ENCODE measurements around the gene CDH4. TPM values are rescaled to one million over a fixed set of nuclear protein-coding genes. Genes with fewer than 3 reads are reported as not detected.

The CDH4 gene
- total RNA-seq, 1 experiment from 2014 or later: 25.0 TPM

DNA sequence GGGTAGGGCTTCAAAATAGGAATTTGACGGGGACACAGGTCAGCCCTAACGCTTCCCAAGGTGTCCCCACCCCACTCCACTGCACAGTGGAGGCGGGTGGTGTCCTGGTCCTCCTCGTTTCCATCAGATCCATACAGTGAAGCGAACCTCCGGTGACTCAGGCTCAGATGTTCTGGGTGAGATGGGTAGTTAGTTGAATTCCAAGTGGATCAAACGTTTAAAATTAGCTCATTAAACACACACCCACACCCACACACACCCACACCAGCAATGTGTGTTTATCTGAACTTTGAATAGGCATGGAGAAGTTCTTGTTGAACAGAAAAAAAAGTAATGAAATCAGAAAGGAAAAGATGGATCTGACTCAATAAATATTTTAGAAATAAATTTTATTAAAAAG, 58.9 kb downstream of the CDH4 start:
- no peaks in the 10 kb centered on the region for H3K27me3 Mint-ChIP-seq (ENCODE audit: insufficient read depth, unreplicated experiment)
- H3K4me1 Mint-ChIP-seq (ENCODE audit: insufficient read depth, unreplicated experiment): peaks cover 12% of the 10 kb centered on the region
- H3K36me3 Mint-ChIP-seq (ENCODE audit: insufficient read depth, unreplicated experiment): no peaks in the 10 kb centered on the region
- H3K27ac Mint-ChIP-seq (ENCODE audit: low read depth, unreplicated experiment): no peak overlapping the region
- TF ChIP-seq, protein P1, sequence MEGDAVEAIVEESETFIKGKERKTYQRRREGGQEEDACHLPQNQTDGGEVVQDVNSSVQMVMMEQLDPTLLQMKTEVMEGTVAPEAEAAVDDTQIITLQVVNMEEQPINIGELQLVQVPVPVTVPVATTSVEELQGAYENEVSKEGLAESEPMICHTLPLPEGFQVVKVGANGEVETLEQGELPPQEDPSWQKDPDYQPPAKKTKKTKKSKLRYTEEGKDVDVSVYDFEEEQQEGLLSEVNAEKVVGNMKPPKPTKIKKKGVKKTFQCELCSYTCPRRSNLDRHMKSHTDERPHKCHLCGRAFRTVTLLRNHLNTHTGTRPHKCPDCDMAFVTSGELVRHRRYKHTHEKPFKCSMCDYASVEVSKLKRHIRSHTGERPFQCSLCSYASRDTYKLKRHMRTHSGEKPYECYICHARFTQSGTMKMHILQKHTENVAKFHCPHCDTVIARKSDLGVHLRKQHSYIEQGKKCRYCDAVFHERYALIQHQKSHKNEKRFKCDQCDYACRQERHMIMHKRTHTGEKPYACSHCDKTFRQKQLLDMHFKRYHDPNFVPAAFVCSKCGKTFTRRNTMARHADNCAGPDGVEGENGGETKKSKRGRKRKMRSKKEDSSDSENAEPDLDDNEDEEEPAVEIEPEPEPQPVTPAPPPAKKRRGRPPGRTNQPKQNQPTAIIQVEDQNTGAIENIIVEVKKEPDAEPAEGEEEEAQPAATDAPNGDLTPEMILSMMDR (IDR thresholded peaks at IDR 0.05; ENCODE audit: unreplicated experiment): no peak
- DNase-seq (ENCODE audit: unreplicated experiment): no peak
- H3K4me3 Mint-ChIP-seq (ENCODE audit: unreplicated experiment): no peak overlapping the region
- POLR2A ChIA-PET: no interaction called here
- CTCF ChIA-PET: interaction anchor here (0.6 to 0.7 kb wide), 3 partner anchors 142 to 1144 kb away, joined by 3 read pairs; no protein-coding TSS in a partner anchor
- no TSS peak for BruUV-seq (replicated peaks)
- no peaks in the 10 kb centered on the region for H3K9me3 Mint-ChIP-seq (ENCODE audit: unreplicated experiment)
- intact Hi-C loops (cut with micrococcal nuclease): no loop called here

DNA sequence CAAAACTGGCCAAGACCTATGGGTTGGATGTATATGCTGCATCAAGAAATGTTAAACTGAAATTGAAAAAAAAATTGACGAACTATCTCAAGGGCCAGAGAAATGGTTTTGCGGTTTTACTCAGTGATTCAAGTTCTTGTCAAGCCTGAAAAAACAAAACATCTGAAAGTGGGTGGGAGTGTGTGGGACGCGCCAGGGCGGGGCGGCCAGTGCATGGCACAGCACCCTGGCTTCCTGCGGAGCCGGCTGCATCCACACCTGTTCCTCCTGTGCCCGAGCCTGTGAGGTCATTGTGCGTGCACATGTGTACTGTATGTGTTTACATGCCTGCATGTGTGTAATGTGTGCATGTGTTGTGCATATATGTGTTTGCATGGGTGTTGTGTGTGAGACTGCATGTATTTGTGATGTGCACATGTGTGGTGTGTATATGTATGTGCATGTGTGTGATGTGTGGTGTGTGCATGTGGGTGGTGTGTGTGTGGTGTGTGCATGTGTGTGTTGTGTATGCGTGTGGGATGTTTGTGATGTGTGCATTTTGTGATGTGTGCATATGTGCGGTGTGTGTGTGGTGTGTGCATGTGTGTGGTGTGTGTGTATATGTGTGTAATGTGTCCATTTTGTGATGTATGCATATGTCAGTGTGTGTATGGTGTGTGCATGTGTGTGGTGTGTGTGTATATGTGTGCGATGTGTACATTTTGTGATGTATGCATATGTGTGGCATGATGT, 59.8 kb downstream of the CDH4 start:
- Mint-ChIP-seq H3K9me3 (ENCODE audit: unreplicated experiment) (no peaks in the 10 kb centered on the region), H3K4me1 (ENCODE audit: insufficient read depth, unreplicated experiment) (peaks cover 12% of the 10 kb centered on the region), H3K4me3 (ENCODE audit: unreplicated experiment) (no peak overlapping the region), H3K27me3 (ENCODE audit: insufficient read depth, unreplicated experiment) (no peaks in the 10 kb centered on the region), H3K36me3 (ENCODE audit: insufficient read depth, unreplicated experiment) (no peaks in the 10 kb centered on the region), H3K27ac (ENCODE audit: low read depth, unreplicated experiment) (no peak overlapping the region)
- intact Hi-C loops (cut with micrococcal nuclease): no loop called here
- DNase-seq (ENCODE audit: unreplicated experiment): no peak
- ChIA-PET POLR2A (no interaction called here), CTCF (interaction anchor here (0.6 to 1.3 kb wide), 3 partner anchors 82 to 1144 kb away, joined by 3 to 4 read pairs (median 3); no protein-coding TSS in a partner anchor)
- TF ChIP-seq, protein P1 (IDR thresholded peaks at IDR 0.05; ENCODE audit: unreplicated experiment): no peak
- no TSS peak for BruUV-seq (replicated peaks)

GRCh38 chr20:61312925-61313324, 60.9 kb downstream of the CDH4 start:
- H3K27me3 Mint-ChIP-seq (ENCODE audit: insufficient read depth, unreplicated experiment): no peaks in the 10 kb centered on the region
- intact Hi-C loops (cut with micrococcal nuclease): no loop called here
- H3K9me3 Mint-ChIP-seq (ENCODE audit: unreplicated experiment): no peaks in the 10 kb centered on the region
- no TSS peak for BruUV-seq (replicated peaks)
- no peaks in the 10 kb centered on the region for H3K36me3 Mint-ChIP-seq (ENCODE audit: insufficient read depth, unreplicated experiment)
- H3K4me1 Mint-ChIP-seq (ENCODE audit: insufficient read depth, unreplicated experiment): peaks cover 12% of the 10 kb centered on the region
- POLR2A ChIA-PET: no interaction called here
- no peak overlapping the region for H3K4me3 Mint-ChIP-seq (ENCODE audit: unreplicated experiment)
- CTCF ChIA-PET: interaction anchor here (0.7 to 1.3 kb wide), 2 partner anchors 83 to 1996 kb away, joined by 3 to 4 read pairs; no protein-coding TSS in a partner anchor
- H3K27ac Mint-ChIP-seq (ENCODE audit: low read depth, unreplicated experiment): no peak overlapping the region
- no peak for DNase-seq (ENCODE audit: unreplicated experiment)
- TF ChIP-seq, protein P1 (IDR thresholded peaks at IDR 0.05; ENCODE audit: unreplicated experiment): no peak

DNA sequence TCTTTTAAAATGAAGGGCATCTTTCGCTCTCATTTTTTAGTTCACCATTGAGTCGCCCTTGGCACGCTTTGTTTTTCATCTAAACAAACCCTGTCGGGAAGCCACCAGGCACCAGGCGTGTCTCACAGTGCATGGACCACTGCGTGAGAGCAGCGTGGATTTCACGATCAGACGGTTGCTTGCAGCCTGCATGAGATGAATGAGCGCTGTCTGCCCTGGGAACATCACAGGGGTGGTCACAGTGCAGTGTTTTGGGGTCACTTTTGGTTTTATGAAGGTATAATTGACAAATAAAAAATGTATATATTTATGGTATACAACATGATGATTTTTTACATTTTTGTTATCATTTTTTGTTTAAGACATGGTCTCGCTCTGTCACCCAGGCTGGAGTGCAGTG, 61.3 kb downstream of the CDH4 start:
- Mint-ChIP-seq H3K9me3 (ENCODE audit: unreplicated experiment) (no peaks in the 10 kb centered on the region), H3K36me3 (ENCODE audit: insufficient read depth, unreplicated experiment) (no peaks in the 10 kb centered on the region), H3K4me3 (ENCODE audit: unreplicated experiment) (no peak overlapping the region), H3K4me1 (ENCODE audit: insufficient read depth, unreplicated experiment) (peaks cover 12% of the 10 kb centered on the region), H3K27me3 (ENCODE audit: insufficient read depth, unreplicated experiment) (no peaks in the 10 kb centered on the region), H3K27ac (ENCODE audit: low read depth, unreplicated experiment) (no peak overlapping the region)
- intact Hi-C loops (cut with micrococcal nuclease): no loop called here
- ChIA-PET POLR2A (no interaction called here), CTCF (interaction anchor here (0.7 to 1.3 kb wide), 3 partner anchors 84 to 1996 kb away, joined by 3 to 4 read pairs (median 4); no protein-coding TSS in a partner anchor)
- TF ChIP-seq, protein P1 (IDR thresholded peaks at IDR 0.05; ENCODE audit: unreplicated experiment): no peak
- BruUV-seq (replicated peaks): no TSS peak
- DNase-seq (ENCODE audit: unreplicated experiment): no peak

Data from MCF 10A (cell line).